WTC11 (cell line): Measurements from ENCODE around the gene GNAZ.

Experiments used
- AFF4 ChIP-seq: sonication (generic); formaldehyde crosslinking; IDR thresholded peaks from 2 replicates; pipeline ENCODE4 v1.8.1; 2023; ENCODE audit warnings: mild to moderate bottlenecking, missing genetic modification reagents, borderline replicate concordance
- CTCF ChIP-seq: fragments of 200-600 bp; IDR thresholded peaks from 2 replicates; pipeline ENCODE4 v1.8.0; 2022; ENCODE audit warnings: antibody characterized with exemption
- HMGA2 ChIP-seq: fragments of 250-450 bp; sonication (Bioruptor Pico); IDR thresholded peaks from 2 replicates; pipeline ENCODE4 v1.4.0; 2021; ENCODE audit warnings: mild to moderate bottlenecking, moderate library complexity
- IRF1 ChIP-seq: sonication (generic); formaldehyde crosslinking; IDR thresholded peaks from 2 replicates; pipeline ENCODE4 v1.8.0; 2023; ENCODE audit warnings: missing genetic modification reagents
- JUN ChIP-seq: sonication (generic); formaldehyde crosslinking; IDR thresholded peaks from 2 replicates; pipeline ENCODE4 v1.8.0; 2023; ENCODE audit warnings: mild to moderate bottlenecking, missing genetic modification reagents
- NFYB ChIP-seq: sonication (generic); formaldehyde crosslinking; conservative IDR thresholded peaks from 2 replicates; pipeline ENCODE4 v1.8.0; 2022; ENCODE audit warnings: low read depth, missing genetic modification reagents
- SP1 ChIP-seq: sonication (generic); formaldehyde crosslinking; conservative IDR thresholded peaks from 2 replicates; pipeline ENCODE4 v1.8.1; 2022; ENCODE audit warnings: missing genetic modification reagents

- TF ChIP-seq CTCF = no peak
- TF ChIP-seq AFF4 (CRISPR knock-in tag) = no peak
- TF ChIP-seq HMGA2 (CRISPR knock-in tag) = no peak
- TF ChIP-seq NFYB (CRISPR knock-in tag) = no peak
- TF ChIP-seq IRF1 (CRISPR knock-in tag) = no peak
- no peak for TF ChIP-seq SP1 (CRISPR knock-in tag)
- no peak for TF ChIP-seq JUN
These were observed 9.6 kb downstream of the GNAZ start for GRCh38 chr22:23079814-23080521.
